Measurements from ENCODE around the gene PPFIBP1.

- TF ChIP-seq CTCF (IDR thresholded peaks at IDR 0.05; ENCODE audit: low read length) (no peak), EZH2 (IDR thresholded peaks at IDR 0.05; ENCODE audit: borderline replicate concordance, low read length) (no peak)
These were observed 24.6 kb upstream of the PPFIBP1 start for GRCh38 chr12:27499377-27499776.

Data from OCI-LY1 (cell line).